GM19238 (cell line): ENCODE measurements around the gene CERKL.

Experiments used
- DNase-seq: peaks from one replicate; pipeline ENCODE4 v3.0.0; 2011; ENCODE audit warnings: low spot score; ENCODE audit not compliant: insufficient read length

CERKL gene

GRCh38 chr2:181678861-181679543 lies 22.1 kb upstream of the CERKL start:
- no peak for DNase-seq

- no peak for DNase-seq
Measured at GRCh38 chr2:181677912-181678586, 21.1 kb upstream of the CERKL start.

GRCh38 chr2:181675254-181675653 lies 18.3 kb upstream of the CERKL start:
- no peak for DNase-seq

GRCh38 chr2:181674461-181674860 lies 17.6 kb upstream of the CERKL start:
- no peak for DNase-seq

GRCh38 chr2:181673173-181673572 lies 16.3 kb upstream of the CERKL start:
- DNase-seq = no peak

- DNase-seq = no peak
Measured at GRCh38 chr2:181672255-181673008, 15.5 kb upstream of the CERKL start.

GRCh38 chr2:181670632-181671031 lies 13.7 kb upstream of the CERKL start:
- no peak for DNase-seq

- no peak for DNase-seq
Measured at GRCh38 chr2:181667234-181667633, 10.3 kb upstream of the CERKL start.

- DNase-seq = no peak
Measured at GRCh38 chr2:181662287-181662686, 5.4 kb upstream of the CERKL start.

GRCh38 chr2:181660181-181660580 lies 3.3 kb upstream of the CERKL start:
- no peak for DNase-seq

GRCh38 chr2:181658444-181658843 lies 1.5 kb upstream of the CERKL start:
- no peak for DNase-seq

GRCh38 chr2:181657379-181657778 lies 474 bp upstream of the CERKL start:
- no peak for DNase-seq

- DNase-seq = no peak
Measured at GRCh38 chr2:181655519-181655918, 1.4 kb downstream of the CERKL start.

GRCh38 chr2:181649436-181649979 lies 7.4 kb downstream of the CERKL start:
- DNase-seq = no peak

- no peak for DNase-seq
Measured at GRCh38 chr2:181648478-181649155, 8.3 kb downstream of the CERKL start.

- DNase-seq = no peak
Measured at GRCh38 chr2:181646415-181646987, 10.4 kb downstream of the CERKL start.

GRCh38 chr2:181643151-181643550 lies 13.8 kb downstream of the CERKL start:
- DNase-seq = no peak

GRCh38 chr2:181642086-181642485 lies 14.8 kb downstream of the CERKL start:
- DNase-seq = no peak

GRCh38 chr2:181639686-181640085 lies 17.2 kb downstream of the CERKL start:
- DNase-seq = no peak

GRCh38 chr2:181632733-181633401 lies 24.0 kb downstream of the CERKL start:
- no peak for DNase-seq
